OCI-LY3 (cell line): ENCODE measurements around the gene SH3BP2.

Source experiments
- EZH2phosphoT487 ChIP-seq: fragments of 200-600 bp; shearing (Covaris generic); IDR thresholded peaks from 2 replicates; pipeline ENCODE4 v1.6.1; 2018; ENCODE audit warnings: antibody characterized with exemption, mixed run types, low read depth
- TF ChIP-seq, protein P1 (sequence below): fragments of 200-600, 300-600 bp; sonication (generic); IDR thresholded peaks from 2 replicates; pipeline ENCODE4 v1.5.1; 2014; ENCODE audit warnings: antibody characterized with exemption, low read length, low read depth

DNA sequence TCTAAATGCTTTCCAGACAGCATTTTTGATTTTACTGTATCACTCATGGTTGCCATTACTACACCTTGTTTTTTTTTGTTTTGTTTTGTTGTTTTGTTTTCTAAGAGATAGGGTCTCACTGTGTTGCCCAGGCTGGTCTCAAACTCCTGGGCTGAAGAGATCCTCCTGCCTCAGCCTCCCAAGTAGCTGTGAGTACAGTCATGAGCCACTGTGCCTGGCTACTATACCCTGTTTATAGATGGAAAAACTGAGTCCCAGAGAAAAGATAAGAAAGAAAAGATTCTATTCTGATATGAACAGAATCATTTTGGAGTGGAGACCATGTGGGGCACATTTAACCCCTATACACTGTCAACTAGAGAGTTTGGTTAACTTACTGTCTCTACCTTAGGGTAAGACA, 70.8 kb downstream of the SH3BP2 start:
- TF ChIP-seq, protein P1, sequence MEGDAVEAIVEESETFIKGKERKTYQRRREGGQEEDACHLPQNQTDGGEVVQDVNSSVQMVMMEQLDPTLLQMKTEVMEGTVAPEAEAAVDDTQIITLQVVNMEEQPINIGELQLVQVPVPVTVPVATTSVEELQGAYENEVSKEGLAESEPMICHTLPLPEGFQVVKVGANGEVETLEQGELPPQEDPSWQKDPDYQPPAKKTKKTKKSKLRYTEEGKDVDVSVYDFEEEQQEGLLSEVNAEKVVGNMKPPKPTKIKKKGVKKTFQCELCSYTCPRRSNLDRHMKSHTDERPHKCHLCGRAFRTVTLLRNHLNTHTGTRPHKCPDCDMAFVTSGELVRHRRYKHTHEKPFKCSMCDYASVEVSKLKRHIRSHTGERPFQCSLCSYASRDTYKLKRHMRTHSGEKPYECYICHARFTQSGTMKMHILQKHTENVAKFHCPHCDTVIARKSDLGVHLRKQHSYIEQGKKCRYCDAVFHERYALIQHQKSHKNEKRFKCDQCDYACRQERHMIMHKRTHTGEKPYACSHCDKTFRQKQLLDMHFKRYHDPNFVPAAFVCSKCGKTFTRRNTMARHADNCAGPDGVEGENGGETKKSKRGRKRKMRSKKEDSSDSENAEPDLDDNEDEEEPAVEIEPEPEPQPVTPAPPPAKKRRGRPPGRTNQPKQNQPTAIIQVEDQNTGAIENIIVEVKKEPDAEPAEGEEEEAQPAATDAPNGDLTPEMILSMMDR: no peak
- no peak for TF ChIP-seq EZH2phosphoT487
